ENCODE results near the gene XYLB.

DNA sequence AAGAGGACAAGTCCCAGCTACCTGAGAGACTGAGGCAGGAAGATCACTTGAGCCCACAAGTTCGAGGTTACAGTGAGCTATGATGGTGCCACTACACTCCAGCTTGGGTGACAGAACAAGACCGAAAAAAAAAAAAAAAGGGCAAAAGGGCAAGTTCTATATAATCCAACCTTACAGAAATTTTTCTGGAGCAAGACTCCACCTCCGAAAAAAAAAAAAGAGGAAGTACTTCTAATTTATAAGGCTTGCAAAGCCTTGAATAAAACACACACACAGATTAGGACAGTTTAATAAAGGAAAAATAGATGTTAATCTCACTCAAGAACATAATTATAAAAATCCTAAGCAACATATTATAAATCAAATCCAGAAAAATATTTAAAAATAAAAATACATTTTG lies 14.4 kb upstream of the XYLB start:
- TF ChIP-seq, protein P1, sequence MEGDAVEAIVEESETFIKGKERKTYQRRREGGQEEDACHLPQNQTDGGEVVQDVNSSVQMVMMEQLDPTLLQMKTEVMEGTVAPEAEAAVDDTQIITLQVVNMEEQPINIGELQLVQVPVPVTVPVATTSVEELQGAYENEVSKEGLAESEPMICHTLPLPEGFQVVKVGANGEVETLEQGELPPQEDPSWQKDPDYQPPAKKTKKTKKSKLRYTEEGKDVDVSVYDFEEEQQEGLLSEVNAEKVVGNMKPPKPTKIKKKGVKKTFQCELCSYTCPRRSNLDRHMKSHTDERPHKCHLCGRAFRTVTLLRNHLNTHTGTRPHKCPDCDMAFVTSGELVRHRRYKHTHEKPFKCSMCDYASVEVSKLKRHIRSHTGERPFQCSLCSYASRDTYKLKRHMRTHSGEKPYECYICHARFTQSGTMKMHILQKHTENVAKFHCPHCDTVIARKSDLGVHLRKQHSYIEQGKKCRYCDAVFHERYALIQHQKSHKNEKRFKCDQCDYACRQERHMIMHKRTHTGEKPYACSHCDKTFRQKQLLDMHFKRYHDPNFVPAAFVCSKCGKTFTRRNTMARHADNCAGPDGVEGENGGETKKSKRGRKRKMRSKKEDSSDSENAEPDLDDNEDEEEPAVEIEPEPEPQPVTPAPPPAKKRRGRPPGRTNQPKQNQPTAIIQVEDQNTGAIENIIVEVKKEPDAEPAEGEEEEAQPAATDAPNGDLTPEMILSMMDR (IDR thresholded peaks at IDR 0.05), result no peak
- TF ChIP-seq POLR2A (IDR thresholded peaks at IDR 0.05), result no peak

Measured in esophagus squamous epithelium (tissue), 4 donors.